ENCODE measurements around the gene MED13L. TPM values are rescaled to one million over a fixed set of nuclear protein-coding genes. Genes with fewer than 3 reads are reported as not detected.
A peak's percentile ranks its signal among the peaks of the same experiment; 100 is the strongest.

The MED13L gene
- total RNA-seq, 3 donors from 2014 or later = 45.6 to 49.7 (median 47.5) TPM

GRCh38 chr12:116123451-116124258 lies 153.8 kb downstream of the MED13L start:
- Mint-ChIP-seq H3K4me1 (ENCODE audit: low read depth) (peaks cover 71% of the 10 kb centered on the region), H3K36me3 (ENCODE audit: insufficient read depth) (no peaks in the 10 kb centered on the region), H3K4me3 (no peak overlapping the region), H3K27me3 (ENCODE audit: low read depth) (no peaks in the 10 kb centered on the region), H3K9me3 (no peaks in the 10 kb centered on the region)
- ATAC-seq = peak; percentile 85
- DNase-seq = peak; percentile 14

GRCh38 chr12:116122628-116123027 lies 154.9 kb downstream of the MED13L start:
- no peaks in the 10 kb centered on the region for H3K9me3 Mint-ChIP-seq
- no peak for ATAC-seq
- peaks cover 68% of the 10 kb centered on the region for H3K4me1 Mint-ChIP-seq (ENCODE audit: low read depth)
- DNase-seq = no peak
- no peak overlapping the region for H3K4me3 Mint-ChIP-seq
- no peaks in the 10 kb centered on the region for H3K36me3 Mint-ChIP-seq (ENCODE audit: insufficient read depth)
- H3K27me3 Mint-ChIP-seq (ENCODE audit: low read depth) = no peaks in the 10 kb centered on the region

- H3K9me3 Mint-ChIP-seq = no peaks in the 10 kb centered on the region
- H3K4me3 Mint-ChIP-seq = peak overlapping the region; percentile 7
- DNase-seq = peak; percentile 8
- no peaks in the 10 kb centered on the region for H3K27me3 Mint-ChIP-seq (ENCODE audit: low read depth)
- H3K4me1 Mint-ChIP-seq (ENCODE audit: low read depth) = peaks cover 67% of the 10 kb centered on the region
- peak; percentile 28 to 45 for ATAC-seq
- no peaks in the 10 kb centered on the region for H3K36me3 Mint-ChIP-seq (ENCODE audit: insufficient read depth)
Observed at GRCh38 chr12:116121453-116121871, 156.0 kb downstream of the MED13L start.

- Mint-ChIP-seq H3K36me3 (ENCODE audit: insufficient read depth) (no peaks in the 10 kb centered on the region), H3K27me3 (ENCODE audit: low read depth) (no peaks in the 10 kb centered on the region), H3K4me1 (ENCODE audit: low read depth) (peaks cover 58% of the 10 kb centered on the region), H3K9me3 (no peaks in the 10 kb centered on the region), H3K4me3 (no peak overlapping the region)
- DNase-seq = no peak
- ATAC-seq = peak; percentile 73
Observed at GRCh38 chr12:116116650-116117424, 160.7 kb downstream of the MED13L start.

GRCh38 chr12:116113398-116114130 lies 163.9 kb downstream of the MED13L start:
- H3K4me1 Mint-ChIP-seq (ENCODE audit: low read depth) = peaks cover 37% of the 10 kb centered on the region
- no peak overlapping the region for H3K4me3 Mint-ChIP-seq
- peaks cover 15% of the 10 kb centered on the region for H3K36me3 Mint-ChIP-seq (ENCODE audit: insufficient read depth)
- no peak for ATAC-seq
- H3K9me3 Mint-ChIP-seq = no peaks in the 10 kb centered on the region
- no peaks in the 10 kb centered on the region for H3K27me3 Mint-ChIP-seq (ENCODE audit: low read depth)
- DNase-seq = no peak

GRCh38 chr12:116106870-116107269 lies 170.6 kb downstream of the MED13L start:
- DNase-seq = no peak
- H3K4me3 Mint-ChIP-seq = no peak overlapping the region
- H3K36me3 Mint-ChIP-seq (ENCODE audit: insufficient read depth) = peaks cover 27% of the 10 kb centered on the region
- ATAC-seq = no peak
- no peaks in the 10 kb centered on the region for H3K9me3 Mint-ChIP-seq
- no peaks in the 10 kb centered on the region for H3K27me3 Mint-ChIP-seq (ENCODE audit: low read depth)
- peaks cover 7% of the 10 kb centered on the region for H3K4me1 Mint-ChIP-seq (ENCODE audit: low read depth)

GRCh38 chr12:116104167-116104767 lies 173.2 kb downstream of the MED13L start:
- ATAC-seq = no peak
- Mint-ChIP-seq H3K4me3 (no peak overlapping the region), H3K9me3 (no peaks in the 10 kb centered on the region)

GRCh38 chr12:116101991-116102390 lies 175.5 kb downstream of the MED13L start:
- Mint-ChIP-seq H3K4me1 (ENCODE audit: low read depth) (peaks cover 26% of the 10 kb centered on the region), H3K4me3 (no peak overlapping the region), H3K27me3 (ENCODE audit: low read depth) (no peaks in the 10 kb centered on the region), H3K36me3 (ENCODE audit: insufficient read depth) (peaks cover 15% of the 10 kb centered on the region), H3K9me3 (no peaks in the 10 kb centered on the region)
- ATAC-seq (no peak), DNase-seq (no peak)

More at GRCh38 chr12:116104167-116104767, 173.2 kb downstream of the MED13L start:
- H3K27me3 Mint-ChIP-seq (ENCODE audit: low read depth) = no peaks in the 10 kb centered on the region
- DNase-seq = no peak
- H3K36me3 Mint-ChIP-seq (ENCODE audit: insufficient read depth) = peaks cover 17% of the 10 kb centered on the region
- peaks cover 21% of the 10 kb centered on the region for H3K4me1 Mint-ChIP-seq (ENCODE audit: low read depth)

- DNase-seq (no peak), ATAC-seq (peak; percentile 51 to 72)
- Mint-ChIP-seq H3K27me3 (ENCODE audit: low read depth) (no peaks in the 10 kb centered on the region), H3K4me3 (no peak overlapping the region), H3K9me3 (no peaks in the 10 kb centered on the region), H3K36me3 (ENCODE audit: insufficient read depth) (peaks cover 15% of the 10 kb centered on the region), H3K4me1 (ENCODE audit: low read depth) (peaks cover 27% of the 10 kb centered on the region)
Observed at GRCh38 chr12:116099652-116100432, 177.7 kb downstream of the MED13L start.

- Mint-ChIP-seq H3K36me3 (ENCODE audit: insufficient read depth) (peaks cover 15% of the 10 kb centered on the region), H3K27me3 (ENCODE audit: low read depth) (no peaks in the 10 kb centered on the region), H3K9me3 (no peaks in the 10 kb centered on the region), H3K4me1 (ENCODE audit: low read depth) (peaks cover 33% of the 10 kb centered on the region), H3K4me3 (no peak overlapping the region)
- DNase-seq (no peak), ATAC-seq (no peak)
Observed at GRCh38 chr12:116096874-116097273, 180.6 kb downstream of the MED13L start.

GRCh38 chr12:116094475-116094874 lies 183.0 kb downstream of the MED13L start:
- Mint-ChIP-seq H3K4me3 (no peak overlapping the region), H3K36me3 (ENCODE audit: insufficient read depth) (peaks cover 14% of the 10 kb centered on the region), H3K4me1 (ENCODE audit: low read depth) (peaks cover 28% of the 10 kb centered on the region), H3K9me3 (no peaks in the 10 kb centered on the region), H3K27me3 (ENCODE audit: low read depth) (no peaks in the 10 kb centered on the region)
- no peak for ATAC-seq
- DNase-seq = no peak

- ATAC-seq = no peak
- Mint-ChIP-seq H3K9me3 (no peaks in the 10 kb centered on the region), H3K4me3 (no peak overlapping the region), H3K27me3 (ENCODE audit: low read depth) (no peaks in the 10 kb centered on the region), H3K4me1 (ENCODE audit: low read depth) (peaks cover 25% of the 10 kb centered on the region), H3K36me3 (ENCODE audit: insufficient read depth) (peaks cover 14% of the 10 kb centered on the region)
- DNase-seq = no peak
Observed at GRCh38 chr12:116093915-116094314, 183.6 kb downstream of the MED13L start.

- peaks cover 19% of the 10 kb centered on the region for H3K36me3 Mint-ChIP-seq (ENCODE audit: insufficient read depth)
- no peaks in the 10 kb centered on the region for H3K9me3 Mint-ChIP-seq
- no peaks in the 10 kb centered on the region for H3K27me3 Mint-ChIP-seq (ENCODE audit: low read depth)
- ATAC-seq = no peak
- DNase-seq = no peak
- no peak overlapping the region for H3K4me3 Mint-ChIP-seq
- peaks cover 35% of the 10 kb centered on the region for H3K4me1 Mint-ChIP-seq (ENCODE audit: low read depth)
Observed at GRCh38 chr12:116092776-116093175, 184.7 kb downstream of the MED13L start.
